ENCODE results near the gene CFAP57. TPM values are rescaled to one million over a fixed set of nuclear protein-coding genes. Genes with fewer than 3 reads are reported as not detected.
A peak's percentile ranks its signal among the peaks of the same experiment; 100 is the strongest.

Gene CFAP57
- total RNA-seq, 1 donor from 2014 or later = 0.27 TPM

DNA sequence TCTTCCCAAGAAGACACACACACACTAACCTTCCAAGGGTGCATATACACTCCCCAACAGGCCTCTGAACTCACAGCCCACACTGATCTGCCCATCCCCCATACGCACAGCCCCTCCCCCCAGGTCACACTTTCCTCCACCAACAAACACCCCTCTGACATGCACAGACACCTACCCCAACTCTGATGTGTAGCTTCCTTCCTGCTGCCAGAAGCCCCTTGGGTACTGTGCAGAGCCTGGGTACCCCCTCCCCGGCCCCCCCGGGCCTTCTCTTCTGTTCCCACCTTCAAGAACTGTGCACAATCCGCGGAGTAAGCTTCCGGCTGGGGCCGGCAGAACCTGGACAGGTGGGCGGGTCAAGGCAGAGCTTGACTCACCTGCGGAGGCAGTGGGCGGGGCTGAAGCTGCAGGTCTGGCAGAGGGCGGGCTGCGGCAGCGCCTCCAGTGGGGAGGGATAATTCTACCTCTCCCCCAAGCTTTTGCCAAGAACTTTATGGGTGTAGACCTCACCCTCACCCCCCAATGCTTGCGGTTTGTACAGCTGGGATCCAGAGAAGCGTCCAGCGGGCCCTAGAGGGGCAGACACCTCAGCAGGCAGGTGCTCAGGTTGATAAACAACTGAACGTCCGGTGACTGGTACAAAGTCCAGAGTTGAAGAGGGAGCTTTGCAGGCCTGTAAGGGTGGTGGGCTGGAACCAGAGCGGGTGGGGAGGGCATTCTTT lies 113.3 kb downstream of the CFAP57 start, which contains the start of gene C1orf210:
Gene C1orf210 (minus strand): TSS at position 313 of the 722 bp plus-strand sequence. CDS start 2,311 bp downstream, outside the sequence.
- peak within 1 kb of the TSS; percentile 77 for H3K4me3 Mint-ChIP-seq
- peak; percentile 50 to 76 for DNase-seq (ENCODE audit: low spot score in 2 of 2, unreplicated experiment in 2 of 2)
- H3K36me3 Mint-ChIP-seq = no peaks in the 10 kb centered on the region
- H3K9me3 Mint-ChIP-seq = no peaks in the 10 kb centered on the region
- H3K4me1 Mint-ChIP-seq = peaks cover 19% of the 10 kb centered on the region
- TF ChIP-seq, protein P1, sequence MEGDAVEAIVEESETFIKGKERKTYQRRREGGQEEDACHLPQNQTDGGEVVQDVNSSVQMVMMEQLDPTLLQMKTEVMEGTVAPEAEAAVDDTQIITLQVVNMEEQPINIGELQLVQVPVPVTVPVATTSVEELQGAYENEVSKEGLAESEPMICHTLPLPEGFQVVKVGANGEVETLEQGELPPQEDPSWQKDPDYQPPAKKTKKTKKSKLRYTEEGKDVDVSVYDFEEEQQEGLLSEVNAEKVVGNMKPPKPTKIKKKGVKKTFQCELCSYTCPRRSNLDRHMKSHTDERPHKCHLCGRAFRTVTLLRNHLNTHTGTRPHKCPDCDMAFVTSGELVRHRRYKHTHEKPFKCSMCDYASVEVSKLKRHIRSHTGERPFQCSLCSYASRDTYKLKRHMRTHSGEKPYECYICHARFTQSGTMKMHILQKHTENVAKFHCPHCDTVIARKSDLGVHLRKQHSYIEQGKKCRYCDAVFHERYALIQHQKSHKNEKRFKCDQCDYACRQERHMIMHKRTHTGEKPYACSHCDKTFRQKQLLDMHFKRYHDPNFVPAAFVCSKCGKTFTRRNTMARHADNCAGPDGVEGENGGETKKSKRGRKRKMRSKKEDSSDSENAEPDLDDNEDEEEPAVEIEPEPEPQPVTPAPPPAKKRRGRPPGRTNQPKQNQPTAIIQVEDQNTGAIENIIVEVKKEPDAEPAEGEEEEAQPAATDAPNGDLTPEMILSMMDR (IDR thresholded peaks at IDR 0.05; ENCODE audit: unreplicated experiment) = no peak
- peaks cover 5% of the 10 kb centered on the region for H3K27me3 Mint-ChIP-seq (ENCODE audit: low read depth)
- peak within 1 kb of the TSS; percentile 89 for H3K27ac Mint-ChIP-seq

DNA sequence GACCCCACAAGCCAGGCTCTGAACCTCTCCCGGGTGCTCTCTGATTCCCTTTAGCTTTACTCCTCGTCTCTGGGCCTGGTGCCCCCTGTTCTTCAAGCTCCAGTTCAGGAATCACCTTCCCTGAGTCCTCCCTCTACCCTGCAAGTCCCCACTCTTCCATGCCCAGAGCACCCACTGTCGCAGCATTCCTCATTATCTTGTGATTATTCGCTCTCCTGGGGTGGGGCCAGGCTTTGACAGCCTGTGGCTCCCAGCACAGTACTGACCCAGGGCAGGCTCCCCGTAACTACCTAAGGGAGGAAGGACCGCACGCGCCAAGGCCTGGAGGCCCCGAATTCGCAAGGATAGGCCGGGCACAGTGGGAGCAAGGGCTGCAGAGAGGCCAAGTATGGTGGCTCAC lies 114.0 kb downstream of the CFAP57 start:
- DNase-seq (ENCODE audit: low spot score in 2 of 2, unreplicated experiment in 2 of 2) = no peak
- peak overlapping the region; percentile 58 for H3K27ac Mint-ChIP-seq
- TF ChIP-seq, protein P1 (IDR thresholded peaks at IDR 0.05; ENCODE audit: unreplicated experiment) = no peak
- H3K9me3 Mint-ChIP-seq = no peaks in the 10 kb centered on the region
- H3K4me1 Mint-ChIP-seq = peaks cover 19% of the 10 kb centered on the region
- H3K4me3 Mint-ChIP-seq = peak overlapping the region; percentile 77
- H3K36me3 Mint-ChIP-seq = no peaks in the 10 kb centered on the region
- peaks cover 5% of the 10 kb centered on the region for H3K27me3 Mint-ChIP-seq (ENCODE audit: low read depth)

DNA sequence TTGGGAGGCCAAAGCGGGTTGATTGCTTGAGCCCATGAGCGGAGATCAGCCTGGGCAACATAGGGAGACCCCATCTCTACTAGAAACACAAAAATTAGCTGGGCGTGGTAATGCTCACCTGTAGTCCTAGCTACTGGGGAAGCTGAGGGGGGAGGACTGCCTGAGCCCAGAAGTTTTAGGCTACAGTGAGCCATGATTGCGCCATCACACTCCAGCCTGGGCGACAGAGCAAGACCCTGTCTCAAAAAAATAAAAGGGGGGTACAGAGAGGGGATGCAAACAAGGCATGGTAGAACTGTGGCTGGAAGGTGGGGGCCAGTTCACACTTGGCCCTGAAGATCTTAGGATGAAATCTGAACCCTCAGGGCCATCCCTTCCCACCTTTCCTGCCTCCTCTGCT lies 114.4 kb downstream of the CFAP57 start:
- no peak for DNase-seq (ENCODE audit: low spot score in 2 of 2, unreplicated experiment in 2 of 2)
- peaks cover 19% of the 10 kb centered on the region for H3K4me1 Mint-ChIP-seq
- H3K27ac Mint-ChIP-seq = no peak overlapping the region
- peaks cover 5% of the 10 kb centered on the region for H3K27me3 Mint-ChIP-seq (ENCODE audit: low read depth)
- H3K36me3 Mint-ChIP-seq = no peaks in the 10 kb centered on the region
- peak overlapping the region; percentile 77 for H3K4me3 Mint-ChIP-seq
- no peaks in the 10 kb centered on the region for H3K9me3 Mint-ChIP-seq
- TF ChIP-seq, protein P1 (IDR thresholded peaks at IDR 0.05; ENCODE audit: unreplicated experiment) = no peak

DNA sequence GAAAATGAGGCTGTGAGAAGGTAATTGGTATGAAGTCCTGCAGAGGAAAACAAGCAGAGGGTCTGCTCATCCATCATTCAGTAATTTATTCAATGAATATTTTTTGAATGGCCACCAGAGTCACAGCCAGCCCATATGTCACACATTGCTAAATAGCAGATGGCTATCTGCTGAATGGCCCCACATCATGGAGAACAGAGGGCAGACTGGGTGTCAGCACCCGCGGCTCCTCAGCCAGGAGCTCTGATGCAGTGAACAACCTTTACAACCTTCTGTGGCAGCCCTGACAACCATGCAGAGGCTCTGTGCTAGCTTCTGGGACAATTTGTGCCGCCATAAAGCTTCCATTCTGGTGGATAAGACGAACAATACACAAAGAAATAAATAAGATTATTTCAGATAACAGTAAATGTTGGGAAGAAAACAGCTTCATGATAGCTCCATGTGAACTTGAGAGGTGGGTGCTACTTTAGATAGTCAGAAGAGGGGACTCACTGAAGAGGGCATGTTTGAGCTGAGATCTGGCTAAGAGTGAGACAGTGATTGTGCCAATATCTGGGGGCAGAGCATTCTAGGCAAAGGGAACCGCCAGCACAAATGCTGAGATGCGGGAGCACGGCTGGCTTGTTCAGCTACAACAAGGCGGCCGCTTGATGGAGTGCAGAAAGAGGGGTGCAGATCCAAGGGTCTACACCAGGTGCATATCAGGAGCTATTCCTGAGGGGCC lies 116.1 kb downstream of the CFAP57 start:
- H3K4me3 Mint-ChIP-seq = no peak overlapping the region
- peaks cover 19% of the 10 kb centered on the region for H3K4me1 Mint-ChIP-seq
- H3K36me3 Mint-ChIP-seq = no peaks in the 10 kb centered on the region
- TF ChIP-seq, protein P1 (IDR thresholded peaks at IDR 0.05; ENCODE audit: unreplicated experiment) = no peak
- no peak for DNase-seq (ENCODE audit: low spot score in 2 of 2, unreplicated experiment in 2 of 2)
- H3K9me3 Mint-ChIP-seq = no peaks in the 10 kb centered on the region
- H3K27ac Mint-ChIP-seq = no peak overlapping the region
- H3K27me3 Mint-ChIP-seq (ENCODE audit: low read depth) = peaks cover 5% of the 10 kb centered on the region

DNA sequence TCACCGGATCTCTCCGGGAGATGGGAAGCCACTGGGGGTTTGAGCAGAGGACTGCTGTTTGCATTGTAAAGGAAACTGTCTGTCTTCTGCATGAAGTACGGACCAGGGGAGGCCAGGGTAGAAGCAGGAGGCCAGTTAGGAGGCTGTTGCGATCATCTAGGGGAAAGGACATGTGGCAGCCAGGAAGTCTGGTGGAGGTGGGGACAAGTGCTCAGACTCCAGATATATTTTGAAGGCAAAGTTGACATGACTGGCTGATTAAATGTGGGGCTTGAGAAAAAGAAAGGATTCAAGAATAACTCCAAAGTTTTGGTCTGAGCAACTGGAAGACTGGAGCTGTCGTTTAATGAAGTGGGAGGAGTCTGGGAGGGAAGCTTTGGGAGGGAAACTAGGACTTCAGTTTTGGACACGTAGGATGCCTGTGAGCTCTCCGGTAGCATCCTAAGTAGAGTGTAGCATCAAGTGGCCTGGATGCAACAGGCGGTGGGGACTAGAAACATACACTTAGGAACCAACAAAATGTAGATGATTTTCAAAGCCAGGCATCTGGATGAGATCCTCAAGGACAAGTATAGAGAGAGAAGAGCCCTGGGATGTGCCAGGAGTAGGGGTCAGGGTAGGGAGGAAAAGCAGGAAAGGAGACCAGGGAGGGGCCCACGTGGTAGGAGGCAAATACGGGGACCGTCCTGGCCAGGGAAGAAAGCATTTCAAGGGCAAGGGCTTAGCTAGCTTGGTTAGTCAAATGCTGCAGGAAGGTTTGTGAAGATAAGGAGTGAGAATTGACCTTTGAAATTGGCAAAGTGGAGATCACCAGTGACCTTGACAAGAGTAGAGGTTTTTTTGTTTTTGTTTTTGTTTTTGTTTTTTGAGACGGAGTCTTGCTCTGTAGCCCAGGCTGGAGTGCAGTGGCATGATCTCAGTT lies 116.9 kb downstream of the CFAP57 start:
- Mint-ChIP-seq H3K4me3 (no peak overlapping the region), H3K27me3 (ENCODE audit: low read depth) (peaks cover 5% of the 10 kb centered on the region), H3K27ac (no peak overlapping the region), H3K4me1 (peaks cover 19% of the 10 kb centered on the region), H3K36me3 (no peaks in the 10 kb centered on the region), H3K9me3 (no peaks in the 10 kb centered on the region)
- no peak for DNase-seq (ENCODE audit: low spot score in 2 of 2, unreplicated experiment in 2 of 2)
- TF ChIP-seq, protein P1 (IDR thresholded peaks at IDR 0.05; ENCODE audit: unreplicated experiment) = no peak

All from mesothelial cell of epicardium (in vitro differentiated cells).